ENCODE data around the gene NTM. TPM values are rescaled to one million over a fixed set of nuclear protein-coding genes. Genes with fewer than 3 reads are reported as not detected.

NTM gene
- total and polyA plus RNA-seq, 2 experiments from 2014 or later: 25.9 to 49.0 TPM

DNA sequence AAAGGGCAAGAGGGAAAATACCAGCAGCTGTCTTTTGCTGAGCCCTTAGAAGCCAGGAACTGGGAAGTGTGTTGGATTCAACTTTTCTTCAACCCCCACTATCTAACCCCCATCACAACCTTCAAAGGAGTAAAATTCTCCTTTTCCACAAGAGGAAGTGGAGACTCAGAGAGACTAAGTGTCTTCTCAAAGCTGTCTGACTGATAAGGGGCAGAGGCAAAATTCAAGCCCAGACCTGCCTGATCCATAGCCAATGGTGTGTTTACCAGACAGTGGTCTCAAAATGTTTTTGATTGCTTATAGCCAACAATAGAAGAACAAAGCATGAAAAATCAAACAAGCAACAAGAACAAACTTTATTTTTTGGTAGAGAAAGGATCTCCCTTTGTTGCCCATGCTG lies 707.0 kb downstream of the NTM start:
- Histone ChIP-seq H3K9me2 (ENCODE audit: insufficient read depth) (peaks cover 4% of the 10 kb centered on the region; the same call in 1 of the 2 replicates), H3K36me3 (ENCODE audit: low read depth) (no peaks in the 10 kb centered on the region), H2AFZ (no peak overlapping the region), H3K27me3 (replicated peaks; ENCODE audit: insufficient read depth) (no peaks in the 10 kb centered on the region), H3K9ac (no peak overlapping the region), H3K4me3 (no peak overlapping the region), H4K20me1 (ENCODE audit: insufficient read depth) (no peaks in the 10 kb centered on the region), H3F3A (ENCODE audit: insufficient read depth) (peaks cover 27% of the 10 kb centered on the region), H3K4me2 (ENCODE audit: unreplicated experiment) (no peak overlapping the region), H3K4me1 (ENCODE audit: insufficient read depth) (peaks cover 39% of the 10 kb centered on the region), H3K79me2 (ENCODE audit: insufficient read depth) (peaks cover 15% of the 10 kb centered on the region; the same call in 1 of the 2 replicates), H3K9me3 (ENCODE audit: low read depth) (no peaks in the 10 kb centered on the region), H3K27ac (no peak overlapping the region)
- DNase-seq: no peak
- in situ Hi-C loops (cut with MboI): no loop called here
- TF ChIP-seq EZH2 (IDR thresholded peaks at IDR 0.05; ENCODE audit: insufficient read depth, poor library complexity, severe bottlenecking) (no peak), EZH2phosphoT487 (IDR thresholded peaks at IDR 0.05; ENCODE audit: insufficient read depth, low read depth) (no peak)

DNA sequence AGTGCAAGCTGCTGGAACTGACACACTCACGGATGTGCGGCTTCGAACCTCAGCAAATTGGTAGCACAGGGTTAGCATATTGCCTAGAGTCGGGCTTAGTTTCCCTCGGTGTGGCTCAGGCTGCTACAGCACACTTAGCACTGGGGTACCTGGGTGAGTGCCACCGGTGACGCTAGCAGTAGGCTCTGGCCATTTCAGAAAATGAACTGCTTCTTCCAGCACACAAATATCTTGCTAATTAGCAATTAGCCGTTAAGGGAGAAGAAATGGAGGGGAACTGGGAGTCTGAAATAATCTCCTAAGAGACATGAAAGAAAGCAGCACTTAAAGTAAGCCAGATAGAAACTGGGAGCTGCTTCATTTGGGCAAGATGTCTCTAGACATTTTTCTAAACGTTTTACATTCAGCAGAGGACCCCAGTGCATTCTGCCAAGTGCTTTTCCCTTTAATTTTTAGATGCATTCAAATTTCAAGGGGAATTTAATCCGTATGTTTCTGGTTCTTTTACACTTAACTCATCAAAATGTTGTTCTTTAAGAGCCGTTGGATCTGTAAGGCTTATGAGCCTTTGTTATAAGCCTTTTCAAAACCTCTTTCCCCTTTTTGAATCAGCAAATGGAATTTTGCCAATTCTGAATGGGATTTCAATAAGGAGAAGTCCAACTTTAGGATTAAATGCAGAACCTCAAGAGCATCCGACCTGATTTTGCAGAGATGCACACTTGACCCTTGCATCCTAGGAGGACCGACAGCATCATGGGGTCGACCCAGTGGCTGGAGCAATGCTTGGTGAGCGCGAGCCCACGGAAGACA lies 708.1 kb downstream of the NTM start:
- Histone ChIP-seq H3F3A (ENCODE audit: insufficient read depth) (peaks cover 16% of the 10 kb centered on the region), H3K9me2 (ENCODE audit: insufficient read depth) (peaks cover 4% of the 10 kb centered on the region; the same call in 1 of the 2 replicates), H3K9ac (no peak overlapping the region), H3K27me3 (replicated peaks; ENCODE audit: insufficient read depth) (no peaks in the 10 kb centered on the region), H3K9me3 (ENCODE audit: low read depth) (no peaks in the 10 kb centered on the region), H3K36me3 (ENCODE audit: low read depth) (no peaks in the 10 kb centered on the region), H3K4me3 (no peak overlapping the region), H3K79me2 (ENCODE audit: insufficient read depth) (peaks cover 15% of the 10 kb centered on the region; the same call in 1 of the 2 replicates), H4K20me1 (ENCODE audit: insufficient read depth) (no peaks in the 10 kb centered on the region), H3K4me1 (ENCODE audit: insufficient read depth) (peaks cover 29% of the 10 kb centered on the region), H2AFZ (no peak overlapping the region), H3K27ac (no peak overlapping the region), H3K4me2 (ENCODE audit: unreplicated experiment) (no peak overlapping the region)
- 67 to 68% methylated on average over 17 of the region's 17 CpGs for WGBS, 2 experiments (ENCODE audit: low coverage in 1 of 2, low lambda C conversion rate in 2 of 2, missing lambda C conversion rate in 2 of 2)
- no peak for DNase-seq
- TF ChIP-seq EZH2phosphoT487 (IDR thresholded peaks at IDR 0.05; ENCODE audit: insufficient read depth, low read depth) (no peak), EZH2 (IDR thresholded peaks at IDR 0.05; ENCODE audit: insufficient read depth, poor library complexity, severe bottlenecking) (no peak)
- in situ Hi-C loops (cut with MboI): no loop called here

DNA sequence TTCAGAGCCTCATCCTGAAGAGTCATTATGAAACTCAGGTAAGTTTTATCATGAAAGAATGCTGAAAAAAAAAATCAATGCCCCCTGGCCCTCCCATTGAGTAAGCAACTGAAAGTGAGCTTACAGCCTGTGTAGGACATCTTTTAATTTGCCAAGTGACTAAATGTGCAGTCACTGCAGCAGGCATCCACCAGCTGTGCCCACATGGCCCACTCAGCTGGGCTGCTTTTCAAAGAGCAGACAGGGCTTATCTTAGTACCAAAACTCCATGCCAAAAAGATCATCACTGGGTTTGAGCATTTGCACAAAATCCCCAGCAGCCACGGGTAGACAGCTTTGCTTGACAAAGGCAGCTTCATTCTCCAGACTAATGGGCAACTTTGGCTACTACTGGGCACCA lies 709.7 kb downstream of the NTM start:
- H3K27me3 ChIP-seq (replicated peaks; ENCODE audit: insufficient read depth): no peaks in the 10 kb centered on the region
- no peak overlapping the region for H3K4me3 ChIP-seq
- WGBS, 2 experiments (ENCODE audit: low coverage in 1 of 2, low lambda C conversion rate in 2 of 2, missing lambda C conversion rate in 2 of 2): 77 to 94% methylated on average over 1 of the region's 1 CpG
- no peak overlapping the region for H3K9ac ChIP-seq
- no peaks in the 10 kb centered on the region for H4K20me1 ChIP-seq (ENCODE audit: insufficient read depth)
- H2AFZ ChIP-seq: no peak overlapping the region
- in situ Hi-C loops (cut with MboI): no loop called here
- H3F3A ChIP-seq (ENCODE audit: insufficient read depth): no peaks in the 10 kb centered on the region; the same call in 1 of the 2 replicates
- no peaks in the 10 kb centered on the region for H3K9me3 ChIP-seq (ENCODE audit: low read depth)
- peaks cover 14% of the 10 kb centered on the region for H3K4me1 ChIP-seq (ENCODE audit: insufficient read depth)
- H3K36me3 ChIP-seq (ENCODE audit: low read depth): 0 out of 2 replicates have a peak, but pooled peaks cover 4% of the 10 kb centered on the region
- DNase-seq: peak; percentile 54
- no peak for TF ChIP-seq EZH2phosphoT487 (IDR thresholded peaks at IDR 0.05; ENCODE audit: insufficient read depth, low read depth)
- TF ChIP-seq EZH2 (IDR thresholded peaks at IDR 0.05; ENCODE audit: insufficient read depth, poor library complexity, severe bottlenecking): no peak
- H3K27ac ChIP-seq: no peak overlapping the region
- H3K9me2 ChIP-seq (ENCODE audit: insufficient read depth): no peaks in the 10 kb centered on the region
- H3K4me2 ChIP-seq (ENCODE audit: unreplicated experiment): no peak overlapping the region
- H3K79me2 ChIP-seq (ENCODE audit: insufficient read depth): peaks cover 2% of the 10 kb centered on the region; the same call in 1 of the 2 replicates

DNA sequence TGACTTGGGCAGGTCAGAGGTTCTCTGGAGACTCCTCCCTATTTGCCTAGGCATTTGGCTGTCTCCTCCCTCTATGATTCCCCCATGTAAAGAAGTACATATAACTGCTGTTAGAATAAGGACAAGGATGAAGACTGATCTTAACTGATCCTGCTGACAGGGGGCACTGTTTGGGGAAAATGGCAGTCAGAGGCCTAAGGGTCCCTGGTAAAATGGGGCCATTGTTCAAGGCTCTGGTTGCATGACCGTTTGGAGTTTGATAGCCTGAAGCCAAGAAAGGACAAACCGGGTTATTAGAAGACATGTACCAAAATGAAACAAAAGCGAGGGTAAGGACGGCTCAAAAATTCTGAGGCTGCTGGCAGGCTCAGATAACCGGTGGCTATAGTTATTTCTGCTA lies 712.2 kb downstream of the NTM start:
- Histone ChIP-seq H2AFZ (no peak overlapping the region), H3K27me3 (replicated peaks; ENCODE audit: insufficient read depth) (no peaks in the 10 kb centered on the region), H3K27ac (no peak overlapping the region), H4K20me1 (ENCODE audit: insufficient read depth) (no peaks in the 10 kb centered on the region), H3K79me2 (ENCODE audit: insufficient read depth) (no peaks in the 10 kb centered on the region), H3K9ac (no peak overlapping the region), H3F3A (ENCODE audit: insufficient read depth) (no peaks in the 10 kb centered on the region), H3K4me2 (ENCODE audit: unreplicated experiment) (no peak overlapping the region), H3K9me2 (ENCODE audit: insufficient read depth) (no peaks in the 10 kb centered on the region), H3K36me3 (ENCODE audit: low read depth) (0 out of 2 replicates have a peak, but pooled peaks cover 4% of the 10 kb centered on the region), H3K9me3 (ENCODE audit: low read depth) (peaks cover 5% of the 10 kb centered on the region), H3K4me1 (ENCODE audit: insufficient read depth) (peaks cover 10% of the 10 kb centered on the region), H3K4me3 (no peak overlapping the region)
- WGBS, 2 experiments (ENCODE audit: low coverage in 1 of 2, low lambda C conversion rate in 2 of 2, missing lambda C conversion rate in 2 of 2): 85 to 93% methylated on average over 5 of the region's 5 CpGs
- in situ Hi-C loops (cut with MboI): no loop called here
- TF ChIP-seq EZH2phosphoT487 (IDR thresholded peaks at IDR 0.05; ENCODE audit: insufficient read depth, low read depth) (no peak), EZH2 (IDR thresholded peaks at IDR 0.05; ENCODE audit: insufficient read depth, poor library complexity, severe bottlenecking) (no peak)
- no peak for DNase-seq

Measured in GM23248 (cell line).